ENCODE data around the gene UST. TPM values are rescaled to one million over a fixed set of nuclear protein-coding genes. Genes with fewer than 3 reads are reported as not detected.
"Not testable (repeated sequence)": the region's sequence is repeated elsewhere in the genome, so short reads cannot be mapped to it uniquely, and the experiment has no call there.

Gene UST
- polyA plus RNA-seq, 4 donors, result 9.1 to 16.5 (median 12.4) TPM

- DNase-seq (ENCODE audit: low read depth in 4 of 4, low spot score in 3 of 4), result no peak
Measured at GRCh38 chr6:148830614-148831013, 83.8 kb downstream of the UST start.

DNA sequence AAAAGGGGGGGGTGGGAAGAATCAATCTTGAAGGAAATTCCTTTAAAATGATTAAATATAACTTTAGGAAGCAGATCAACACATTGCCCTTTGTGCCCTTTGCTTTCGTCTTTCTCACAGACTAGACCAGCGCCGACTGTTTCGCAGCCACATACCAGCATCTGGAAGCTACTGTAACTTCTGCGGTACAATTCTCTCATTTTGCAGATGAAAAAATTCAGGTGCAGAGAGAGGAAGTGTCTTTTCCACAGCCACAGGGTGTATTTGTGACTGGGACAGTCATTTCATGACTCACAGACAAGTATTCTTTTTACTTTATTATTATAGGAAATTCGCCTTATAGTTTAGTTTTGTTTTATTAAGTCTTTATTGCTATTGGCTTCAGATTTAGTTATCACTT lies 84.2 kb downstream of the UST start:
- DNase-seq (ENCODE audit: low read depth in 4 of 4, low spot score in 3 of 4), result no peak

DNA sequence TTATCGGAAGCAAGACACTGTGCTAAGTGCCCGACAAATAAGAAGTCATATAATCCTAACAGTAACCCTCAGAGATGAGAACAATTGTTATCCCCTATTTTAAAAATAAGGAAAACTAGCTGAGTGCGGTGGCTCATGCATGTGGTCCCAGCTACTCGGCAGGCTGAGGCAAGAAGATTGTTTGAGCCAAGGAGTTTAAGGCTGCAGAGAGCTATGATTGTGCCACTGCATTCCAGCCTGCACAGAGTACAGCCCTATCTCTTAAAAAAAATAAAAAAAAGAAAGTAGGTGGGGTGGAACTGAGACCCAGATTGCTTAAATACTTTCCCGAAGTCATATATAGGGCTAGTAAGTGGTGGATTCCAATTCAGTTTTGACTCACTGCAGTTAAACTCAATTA lies 84.7 kb downstream of the UST start:
- no peak for DNase-seq (ENCODE audit: low read depth in 4 of 4, low spot score in 3 of 4)

- DNase-seq (ENCODE audit: low read depth in 4 of 4, low spot score in 3 of 4), result no peak
Measured at GRCh38 chr6:148835920-148836441, 89.2 kb downstream of the UST start.

- DNase-seq (ENCODE audit: low read depth in 4 of 4, low spot score in 3 of 4), result no peak
Measured at GRCh38 chr6:148836751-148837150, 89.9 kb downstream of the UST start.

DNA sequence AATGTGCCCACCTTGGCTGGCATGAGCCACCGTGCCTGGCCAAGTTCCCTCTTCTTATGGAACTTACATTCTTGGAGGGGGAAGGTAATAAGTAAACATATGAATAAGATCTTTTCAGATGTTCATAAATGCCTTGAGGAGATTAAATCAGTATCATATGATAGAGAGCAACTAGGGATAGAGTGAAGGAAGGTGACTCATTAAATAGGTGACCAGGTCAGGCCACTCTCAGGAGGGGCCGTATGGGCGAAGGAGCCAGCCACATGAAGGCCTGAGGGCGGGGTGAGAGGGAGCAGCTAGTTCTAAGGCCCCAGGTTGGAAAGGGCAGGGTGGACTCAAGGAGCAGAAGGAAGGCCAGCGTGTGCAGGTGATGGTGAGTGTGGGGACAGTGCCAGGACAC lies 91.1 kb downstream of the UST start:
- DNase-seq (ENCODE audit: low read depth in 4 of 4, low spot score in 3 of 4), result no peak

DNA sequence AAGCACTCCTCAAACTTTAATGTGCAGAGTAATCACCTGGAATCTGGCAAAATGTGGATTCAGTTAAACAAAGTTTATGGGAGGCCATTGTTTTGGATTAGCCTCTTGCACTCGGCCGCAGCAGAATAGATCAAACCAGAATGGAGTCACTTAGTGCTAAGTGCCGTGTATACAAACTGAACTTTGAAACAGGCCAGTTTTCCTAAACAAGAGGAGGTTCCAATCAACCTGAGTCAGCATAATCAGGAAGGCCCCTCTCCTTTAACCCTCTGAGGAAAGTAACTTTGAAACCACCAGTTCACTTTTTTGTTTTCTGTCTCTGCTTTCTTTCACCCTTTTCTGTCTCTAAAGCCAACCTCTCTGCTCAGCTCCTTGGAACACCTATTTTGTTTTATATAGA lies 92.2 kb downstream of the UST start:
- DNase-seq (ENCODE audit: low read depth in 4 of 4, low spot score in 3 of 4), result no peak

DNA sequence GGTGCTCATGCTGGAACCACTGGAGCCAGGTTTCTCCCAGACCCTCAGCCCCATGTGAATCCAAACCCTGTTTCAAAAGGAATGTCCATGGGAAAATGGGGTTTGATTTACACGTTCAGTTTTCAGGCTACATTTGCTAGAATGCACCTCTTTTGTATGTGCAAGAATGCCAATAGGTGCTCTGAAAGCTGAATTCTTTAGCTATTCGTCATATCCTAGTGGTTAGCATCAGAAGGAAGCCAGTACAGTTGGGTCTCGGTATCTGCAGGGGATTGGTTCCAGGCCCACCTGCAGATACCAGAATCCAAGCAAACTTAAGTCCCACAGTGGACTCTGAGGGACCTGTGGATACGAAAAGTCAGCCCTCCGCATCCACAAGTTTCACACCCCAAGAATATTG lies 93.4 kb downstream of the UST start:
- DNase-seq (ENCODE audit: low read depth in 4 of 4, low spot score in 3 of 4), result no peak

- DNase-seq (ENCODE audit: low read depth in 4 of 4, low spot score in 3 of 4), result no peak
Measured at GRCh38 chr6:148842296-148843019, 95.6 kb downstream of the UST start.

GRCh38 chr6:148845464-148845863 lies 98.6 kb downstream of the UST start:
- DNase-seq (ENCODE audit: low read depth in 4 of 4, low spot score in 3 of 4), result no peak

- no peak for DNase-seq (ENCODE audit: low read depth in 4 of 4, low spot score in 3 of 4)
Measured at GRCh38 chr6:148846778-148847761, 100.2 kb downstream of the UST start.

DNA sequence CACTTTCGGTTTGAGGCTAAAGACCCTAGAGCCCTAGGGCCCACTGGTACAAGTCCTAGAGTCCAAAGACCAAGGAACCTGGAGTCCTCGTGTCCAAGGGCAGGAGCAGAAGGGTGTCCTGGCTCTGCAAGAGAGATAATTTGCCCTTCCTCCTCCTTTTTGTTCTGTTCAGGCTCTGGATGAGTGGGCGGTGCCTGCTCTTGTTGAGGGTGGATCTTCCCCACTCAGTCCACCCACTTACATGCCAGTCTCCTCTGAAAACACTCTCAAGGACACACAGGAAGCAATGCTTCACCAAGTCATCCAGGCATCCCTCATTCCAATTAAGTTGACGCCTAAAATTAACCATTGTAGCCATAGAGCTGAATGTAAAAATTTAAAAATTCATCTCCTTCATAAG lies 102.1 kb downstream of the UST start:
- no peak for DNase-seq (ENCODE audit: low read depth in 4 of 4, low spot score in 3 of 4)

DNA sequence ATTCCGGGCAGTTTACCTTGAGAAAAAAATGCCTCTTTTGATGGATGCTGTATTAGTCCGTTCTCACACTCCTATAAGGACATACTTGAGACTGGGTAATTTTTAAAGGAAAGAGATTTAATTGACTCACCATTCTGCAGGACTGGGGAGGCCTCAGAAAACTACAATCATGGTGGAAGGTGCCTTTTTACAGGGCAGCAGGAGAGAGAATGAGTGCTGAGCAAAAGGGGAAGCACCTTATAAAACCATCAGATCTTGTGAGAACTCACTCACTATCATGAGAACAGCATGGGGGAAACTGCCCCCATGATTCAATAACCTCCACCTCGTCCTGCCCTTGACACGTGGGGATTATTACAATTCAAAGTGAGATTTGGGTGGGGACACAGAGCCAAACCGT lies 102.6 kb downstream of the UST start:
- DNase-seq (ENCODE audit: low read depth in 4 of 4, low spot score in 3 of 4), result not testable (repeated sequence)

DNA sequence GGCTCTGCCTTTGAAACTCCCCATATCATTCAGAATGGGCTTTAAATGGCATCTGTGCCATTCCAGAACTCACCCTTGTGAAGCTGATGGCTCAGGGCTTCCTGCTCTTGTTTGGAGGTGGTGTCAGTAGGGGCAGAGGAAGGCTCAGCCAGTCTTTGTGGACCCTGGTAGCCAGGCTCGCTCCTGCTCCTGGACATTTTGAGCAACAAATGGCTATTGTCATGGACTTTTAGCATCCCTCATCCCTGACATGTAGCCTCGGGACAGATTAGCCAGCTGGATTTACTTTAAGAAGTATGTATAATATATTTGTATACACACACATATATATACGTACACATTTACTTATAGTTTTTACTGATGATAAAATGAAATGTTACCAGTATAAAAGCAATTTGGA lies 104.1 kb downstream of the UST start:
- no peak for DNase-seq (ENCODE audit: low read depth in 4 of 4, low spot score in 3 of 4)

DNA sequence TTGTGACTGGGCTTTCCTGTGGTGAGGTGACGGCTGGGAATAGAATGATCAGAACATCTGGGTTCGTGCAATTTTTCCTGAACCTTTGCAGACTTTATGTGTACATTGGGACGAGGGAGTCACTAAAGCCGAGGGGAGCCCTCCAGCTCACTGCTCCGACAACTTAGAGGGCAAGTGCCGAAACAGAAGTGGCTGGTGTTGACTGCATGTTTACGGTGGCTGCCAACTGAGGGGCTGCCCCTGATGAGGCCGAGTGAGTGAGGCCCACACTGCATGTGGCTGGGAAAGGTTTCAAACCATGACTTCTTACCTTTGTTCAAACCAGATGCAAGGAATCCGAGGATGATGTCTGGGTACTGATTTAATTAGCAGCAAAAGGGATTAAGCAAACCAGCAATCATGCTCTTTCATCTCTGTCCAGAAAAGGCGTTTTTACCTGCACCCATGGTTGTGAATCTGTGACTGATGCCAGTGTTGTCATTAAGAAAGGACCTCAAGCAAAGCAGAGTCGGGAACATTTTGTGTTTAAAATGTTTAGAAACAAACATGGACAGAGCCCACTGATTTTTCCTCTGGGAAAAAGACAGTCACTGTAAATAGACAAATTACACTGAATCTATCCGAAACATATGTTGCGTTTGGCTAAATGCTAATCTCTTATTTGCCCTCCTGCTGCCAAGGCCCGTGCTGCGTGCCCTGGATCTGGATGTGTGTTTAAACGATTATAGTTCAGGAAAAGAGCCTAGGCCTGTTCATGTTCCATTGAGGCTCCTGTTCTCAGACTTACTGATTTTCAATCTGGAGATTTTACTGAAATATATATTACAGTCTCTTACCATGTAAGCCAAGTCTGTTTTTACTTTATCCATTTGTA lies 105.1 kb downstream of the UST start:
- no peak for DNase-seq (ENCODE audit: low read depth in 4 of 4, low spot score in 3 of 4)

DNA sequence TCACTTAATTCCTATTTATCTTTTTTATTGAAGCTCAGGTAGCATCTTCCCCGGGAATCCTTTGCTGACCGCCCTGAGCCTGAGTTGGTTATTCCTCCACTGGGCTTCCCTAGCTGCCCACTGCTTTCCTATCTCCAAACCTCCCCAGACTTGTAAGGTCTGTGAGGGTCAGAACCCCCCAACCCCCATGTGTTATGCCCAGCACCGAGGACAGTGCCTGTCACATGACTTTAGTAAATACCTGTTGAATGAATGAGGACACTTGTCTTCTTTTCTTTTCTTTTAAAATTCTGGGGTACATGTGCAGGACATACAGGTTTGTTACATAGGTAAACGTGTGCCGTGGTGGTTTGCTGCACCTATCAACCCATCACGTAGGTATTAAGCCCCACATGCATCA lies 105.9 kb downstream of the UST start:
- no peak for DNase-seq (ENCODE audit: low read depth in 4 of 4, low spot score in 3 of 4)

GRCh38 chr6:148853113-148853512 lies 106.3 kb downstream of the UST start:
- DNase-seq (ENCODE audit: low read depth in 4 of 4, low spot score in 3 of 4), result not testable (repeated sequence)

DNA sequence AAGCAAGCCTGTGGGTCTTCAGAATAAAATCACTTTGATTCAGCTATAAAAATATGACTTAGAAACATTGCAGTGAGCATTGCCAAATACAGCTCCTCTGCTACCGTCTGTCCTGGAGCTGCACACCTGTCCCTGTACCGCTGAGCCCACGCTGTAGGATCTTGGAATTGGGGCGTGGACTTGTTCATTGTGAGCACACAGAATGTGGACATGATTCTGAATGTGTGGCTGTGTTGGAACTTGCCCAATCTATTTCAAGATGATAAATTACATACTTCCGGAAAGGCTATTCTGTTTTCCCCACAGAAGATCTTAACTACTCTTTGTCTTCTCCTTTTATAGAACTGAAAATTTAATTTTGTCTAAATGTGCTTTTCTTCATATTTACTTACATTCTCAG lies 107.3 kb downstream of the UST start:
- DNase-seq (ENCODE audit: low read depth in 4 of 4, low spot score in 3 of 4), result no peak

- no peak for DNase-seq (ENCODE audit: low read depth in 4 of 4, low spot score in 3 of 4)
Measured at GRCh38 chr6:148854992-148855391, 108.2 kb downstream of the UST start.

DNA sequence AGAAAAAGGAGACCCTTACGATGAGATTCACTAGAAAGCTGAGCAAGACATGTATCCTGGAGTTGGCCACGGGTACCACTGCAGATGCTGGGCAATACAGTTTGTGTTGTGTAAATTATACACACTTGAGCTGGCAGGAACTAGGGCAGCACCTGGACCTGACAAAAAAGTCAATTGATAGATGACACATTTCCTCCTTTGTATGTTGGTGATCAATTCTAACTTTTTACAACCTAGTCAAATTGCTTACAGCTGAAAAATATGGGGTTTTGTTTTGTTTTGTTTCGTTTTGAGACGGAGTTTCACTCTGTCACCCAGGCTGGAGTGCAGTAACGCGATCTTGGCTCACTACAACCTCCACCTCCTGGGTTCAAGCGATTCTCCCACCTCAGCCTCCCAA lies 108.9 kb downstream of the UST start:
- DNase-seq (ENCODE audit: low read depth in 4 of 4, low spot score in 3 of 4), result no peak
